MCF 10A (cell line): ENCODE measurements around the gene PCP2. TPM values are rescaled to one million over a fixed set of nuclear protein-coding genes. Genes with fewer than 3 reads are reported as not detected.
A peak's percentile ranks its signal among the peaks of the same experiment; 100 is the strongest.

Experiments
- BruUV-seq: library from RNA; stranded (reverse); fragments of 400-500 nt; replicated peaks from 2 replicates; lab custom pipeline; 2021; lab: Mats Ljungman, UMichigan
- CTCF ChIA-PET: fragments of 300-600 bp; sonication (Branson Sonifier 250); formaldehyde crosslinking; extraction: SDS; loops from one replicate; lab custom pipeline; 2021; ENCODE audit warnings: antibody characterized with exemption, inconsistent platforms; lab: Yijun Ruan, JAX
- POLR2A ChIA-PET: fragments of 300-600, 350-650 bp; sonication (Branson Sonifier 250); formaldehyde crosslinking; extraction: SDS; loops from one replicate; lab custom pipeline; 2020; ENCODE audit warnings: antibody characterized with exemption, inconsistent platforms; lab: Yijun Ruan, JAX
- DNase-seq: peaks from one replicate; pipeline ENCODE4 v3.0.0-alpha.2; 2018; ENCODE audit not compliant: unreplicated experiment
- H3K27ac Mint-ChIP-seq: one replicate; pipeline ENCODE4 v1.8.0; 2022; ENCODE audit warnings: mild to moderate bottlenecking, low read depth, mixed read lengths; ENCODE audit not compliant: unreplicated experiment
- H3K27me3 Mint-ChIP-seq: one replicate; pipeline ENCODE4 v1.8.0; 2022; ENCODE audit warnings: mixed read lengths; ENCODE audit not compliant: insufficient read depth, unreplicated experiment
- H3K36me3 Mint-ChIP-seq: one replicate; pipeline ENCODE4 v1.8.0; 2022; ENCODE audit warnings: mild to moderate bottlenecking, moderate library complexity, mixed read lengths; ENCODE audit not compliant: insufficient read depth, unreplicated experiment
- H3K4me1 Mint-ChIP-seq: one replicate; pipeline ENCODE4 v1.8.0; 2022; ENCODE audit warnings: mixed read lengths; ENCODE audit not compliant: insufficient read depth, unreplicated experiment
- H3K4me3 Mint-ChIP-seq: one replicate; pipeline ENCODE4 v1.8.0; 2022; ENCODE audit warnings: mild to moderate bottlenecking, moderate library complexity, mixed read lengths; ENCODE audit not compliant: unreplicated experiment
- H3K9me3 Mint-ChIP-seq: one replicate; pipeline ENCODE4 v1.8.0; 2022; ENCODE audit warnings: mixed read lengths; ENCODE audit not compliant: unreplicated experiment
- CTCF ChIP-seq: fragments of 200-600 bp; IDR thresholded peaks from one replicate; pipeline ENCODE4 v1.8.0; 2022; ENCODE audit warnings: antibody characterized with exemption, mild to moderate bottlenecking; ENCODE audit not compliant: unreplicated experiment
- intact Hi-C: fragments of 100-400 bp; cut with micrococcal nuclease; formaldehyde crosslinking; loops from 2 replicates; pipeline ENCODE4 v1.14.1; 2022
- total RNA-seq: library from RNA; stranded (reverse); gene quantifications from 2 replicates; pipeline ENCODE4 v1.2.3, GENCODE V29; 2022

Gene PCP2
- total RNA-seq, 1 experiment from 2014 or later, result not detected

- H3K4me3 Mint-ChIP-seq, result peak overlapping the region; percentile 95
Measured at GRCh38 chr19:7627166-7627565, 6.4 kb downstream of the PCP2 start.

GRCh38 chr19:7625763-7626372 lies 7.7 kb downstream of the PCP2 start:
- TF ChIP-seq CTCF, result no peak
- no peak for DNase-seq
- intact Hi-C loops, result no loop called here
- no TSS peak for BruUV-seq
- Mint-ChIP-seq H3K27me3 (no peaks in the 10 kb centered on the region), H3K4me1 (peaks cover 23% of the 10 kb centered on the region), H3K9me3 (no peaks in the 10 kb centered on the region), H3K36me3 (peaks cover 52% of the 10 kb centered on the region), H3K27ac (no peak overlapping the region), H3K4me3 (no peak overlapping the region)
- POLR2A ChIA-PET, result interaction anchor here (1.3 kb wide), 1 partner anchor 10 kb away, joined by 3 read pairs; no protein-coding TSS in a partner anchor
- CTCF ChIA-PET, result interaction anchor here (0.5 to 1.2 kb wide), 2 partner anchors 33 to 57 kb away, joined by 3 to 6 read pairs; no protein-coding TSS in a partner anchor

More at GRCh38 chr19:7627166-7627565, 6.4 kb downstream of the PCP2 start:
- POLR2A ChIA-PET, result interaction anchor here (0.7 to 1.3 kb wide), 4 partner anchors 8 to 27 kb away, joined by 3 to 6 read pairs (median 3); no protein-coding TSS in a partner anchor
- intact Hi-C loops, result no loop called here
- CTCF ChIA-PET, result interaction anchor here (0.9 to 1.2 kb wide), 2 partner anchors 58 to 272 kb away, joined by 5 to 6 read pairs; no protein-coding TSS in a partner anchor
- BruUV-seq, result no TSS peak
- H3K27ac Mint-ChIP-seq, result no peak overlapping the region
- peaks cover 47% of the 10 kb centered on the region for H3K36me3 Mint-ChIP-seq
- TF ChIP-seq CTCF, result no peak
- H3K4me1 Mint-ChIP-seq, result peaks cover 23% of the 10 kb centered on the region
- H3K9me3 Mint-ChIP-seq, result no peaks in the 10 kb centered on the region
- no peak for DNase-seq
- no peaks in the 10 kb centered on the region for H3K27me3 Mint-ChIP-seq

- TF ChIP-seq CTCF, result no peak
- Mint-ChIP-seq H3K27me3 (no peaks in the 10 kb centered on the region), H3K9me3 (no peaks in the 10 kb centered on the region), H3K4me3 (no peak overlapping the region), H3K4me1 (peaks cover 18% of the 10 kb centered on the region), H3K27ac (no peak overlapping the region), H3K36me3 (peaks cover 61% of the 10 kb centered on the region)
- ChIA-PET POLR2A (no interaction called here), CTCF (interaction anchor here (0.5 kb wide), 1 partner anchor 1856 kb away, joined by 3 read pairs; no protein-coding TSS in a partner anchor)
- intact Hi-C loops, result no loop called here
- no peak for DNase-seq
- BruUV-seq, result no TSS peak
Measured at GRCh38 chr19:7624810-7625209, 8.7 kb downstream of the PCP2 start.

- ChIA-PET POLR2A (no interaction called here), CTCF (interaction anchor here (0.9 kb wide), 1 partner anchor 56 kb away, joined by 3 read pairs; no protein-coding TSS in a partner anchor)
Measured at GRCh38 chr19:7623725-7624603, 9.6 kb downstream of the PCP2 start.

More at GRCh38 chr19:7623725-7624603, 9.6 kb downstream of the PCP2 start:
- H3K9me3 Mint-ChIP-seq, result no peaks in the 10 kb centered on the region
- no TSS peak for BruUV-seq
- TF ChIP-seq CTCF, result no peak
- no peak overlapping the region for H3K27ac Mint-ChIP-seq
- H3K36me3 Mint-ChIP-seq, result peaks cover 61% of the 10 kb centered on the region
- intact Hi-C loops, result no loop called here
- no peak overlapping the region for H3K4me3 Mint-ChIP-seq
- no peak for DNase-seq
- no peaks in the 10 kb centered on the region for H3K27me3 Mint-ChIP-seq
- peaks cover 12% of the 10 kb centered on the region for H3K4me1 Mint-ChIP-seq
